ENCODE results near the gene ALDH1L1. TPM values are rescaled to one million over a fixed set of nuclear protein-coding genes. Genes with fewer than 3 reads are reported as not detected.

ALDH1L1 gene
- total and polyA plus RNA-seq, 2 of the 13 experiments (the other 11 are each of a cell fraction or from before 2014, with no cell fraction given): 11.2 to 28.7 TPM

DNA sequence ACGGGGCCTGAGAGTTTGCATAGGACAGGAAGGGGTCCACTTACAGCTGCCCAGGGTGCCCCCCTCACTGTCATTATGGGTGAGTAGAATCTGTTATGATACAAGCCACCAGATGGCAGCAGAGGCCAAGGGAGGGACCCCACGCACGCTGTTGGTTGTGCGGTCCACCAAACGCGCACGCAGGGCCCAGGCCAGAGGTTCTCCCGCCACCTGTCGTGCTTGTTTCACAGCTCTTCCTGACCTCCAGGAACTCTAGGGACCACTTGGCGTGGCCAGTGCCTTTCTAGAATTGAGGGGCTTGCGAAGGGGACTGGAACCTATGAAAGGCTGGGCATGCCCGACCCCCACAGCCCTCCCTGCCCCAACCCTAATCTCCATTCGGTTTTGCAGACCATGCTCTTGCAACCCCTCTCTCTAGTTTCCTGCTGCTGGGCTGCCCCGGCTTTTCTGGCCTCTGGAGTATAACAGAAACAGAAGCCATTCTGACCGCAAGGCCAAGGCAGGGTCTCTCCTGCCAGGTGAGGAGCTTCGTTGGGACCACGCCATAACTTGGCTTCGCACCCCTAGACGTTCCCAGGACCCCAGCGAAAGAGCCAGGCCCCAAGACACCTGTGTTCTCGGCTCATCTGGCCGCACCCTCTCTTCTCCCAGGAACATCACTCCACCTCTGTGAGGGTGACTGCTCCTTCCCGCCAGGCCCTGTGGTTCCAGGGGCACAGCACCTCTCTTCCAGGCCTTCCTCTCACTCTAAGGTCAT is 46.0 kb downstream of the ALDH1L1 start:
- Histone ChIP-seq H4K20me1 (ENCODE audit: insufficient read depth, low read length) (no peaks in the 10 kb centered on the region), H3K4me1 (ENCODE audit: insufficient read depth, low read length) (no peaks in the 10 kb centered on the region), H3K4me3 (replicated peaks in 1 of 3; ENCODE audit: insufficient read depth in 1 of 3, low read depth in 2 of 3, low read length in 3 of 3) (no peak overlapping the region), H3K27ac (ENCODE audit: extremely low read length, insufficient read depth, low read length) (no peak overlapping the region), H3K9ac (ENCODE audit: insufficient read depth, low read depth, low read length) (no peak overlapping the region), H3K27me3 (ENCODE audit: control insufficient read depth in 1 of 2, insufficient read depth in 2 of 2, low read length in 2 of 2) (no peaks in the 10 kb centered on the region), H3K9me3 (ENCODE audit: low read length) (no peaks in the 10 kb centered on the region), H3K79me2 (ENCODE audit: insufficient read depth, low read length) (no peaks in the 10 kb centered on the region), H3K4me2 (ENCODE audit: low read depth, low read length) (no peak overlapping the region), H3K36me3 (replicated peaks in 1 of 2; ENCODE audit: control insufficient read depth in 1 of 2, insufficient read depth in 2 of 2, low read length in 2 of 2) (0 out of 5 replicates have a peak, but pooled peaks cover 0 to 1% of the 10 kb centered on the region in 2 experiments), H2AFZ (ENCODE audit: low read length) (no peak overlapping the region)
- DNase-seq (ENCODE audit: low spot score) (peak; percentile 31), ATAC-seq (peak; percentile 79), FAIRE-seq (no peak)
- in situ Hi-C loops (cut with HindIII; ENCODE audit: extremely low pct_ligation_motif_present, low pct_unique_long_range_greater_than_20kb): loop anchor here (10.0 to 25.0 kb wide), 2 partner anchors 60 to 228 kb away; partner anchors contain the start of gene KLF15
- intact Hi-C loops (cut with micrococcal nuclease; ENCODE audit: unreplicated experiment): loop anchor here (1.0 kb wide), 4 partner anchors 64 to 255 kb away; no protein-coding TSS in a partner anchor
- ChIA-PET POLR2A (interaction anchor here (1.0 kb wide), 1 partner anchor 64 kb away, joined by 3 read pairs; no protein-coding TSS in a partner anchor), CTCF (ENCODE audit: low intra/inter-chr PET ratio, low total read pairs) (interaction anchor here (1.0 to 4.2 kb wide), 4 partner anchors 63 to 255 kb away, joined by 4 to 27 read pairs (median 20); no protein-coding TSS in a partner anchor)
- 83% methylated on average over 22 of the region's 23 CpGs for WGBS (ENCODE audit: low lambda C conversion rate)
- BruUV-seq (replicated peaks): no TSS peak
- TF ChIP-seq ZSCAN31 (CRISPR knock-in tag; IDR thresholded peaks at IDR 0.05; ENCODE audit: low read depth) (no peak), RAD21 (CRISPR knock-in tag; IDR thresholded peaks at IDR 0.05) (peak; percentile 94), KDM2A (CRISPR knock-in tag; IDR thresholded peaks at IDR 0.05; ENCODE audit: borderline replicate concordance, low read depth) (peak; percentile 38; the same call in 1 of the 2 replicates), POGZ (CRISPR knock-in tag; IDR thresholded peaks at IDR 0.05) (0 out of 2 replicates have a peak, but pooled peaks have one; percentile 19), SMC3 (IDR thresholded peaks at IDR 0.05; ENCODE audit: low read length) (peak; percentile 81), SALL2 (CRISPR knock-in tag; IDR thresholded peaks at IDR 0.05) (0 out of 2 replicates have a peak, but pooled peaks have one; percentile 32), ZBTB4 (CRISPR knock-in tag; IDR thresholded peaks at IDR 0.05; ENCODE audit: borderline replicate concordance) (peak; percentile 96)
- TF ChIP-seq, protein P1, sequence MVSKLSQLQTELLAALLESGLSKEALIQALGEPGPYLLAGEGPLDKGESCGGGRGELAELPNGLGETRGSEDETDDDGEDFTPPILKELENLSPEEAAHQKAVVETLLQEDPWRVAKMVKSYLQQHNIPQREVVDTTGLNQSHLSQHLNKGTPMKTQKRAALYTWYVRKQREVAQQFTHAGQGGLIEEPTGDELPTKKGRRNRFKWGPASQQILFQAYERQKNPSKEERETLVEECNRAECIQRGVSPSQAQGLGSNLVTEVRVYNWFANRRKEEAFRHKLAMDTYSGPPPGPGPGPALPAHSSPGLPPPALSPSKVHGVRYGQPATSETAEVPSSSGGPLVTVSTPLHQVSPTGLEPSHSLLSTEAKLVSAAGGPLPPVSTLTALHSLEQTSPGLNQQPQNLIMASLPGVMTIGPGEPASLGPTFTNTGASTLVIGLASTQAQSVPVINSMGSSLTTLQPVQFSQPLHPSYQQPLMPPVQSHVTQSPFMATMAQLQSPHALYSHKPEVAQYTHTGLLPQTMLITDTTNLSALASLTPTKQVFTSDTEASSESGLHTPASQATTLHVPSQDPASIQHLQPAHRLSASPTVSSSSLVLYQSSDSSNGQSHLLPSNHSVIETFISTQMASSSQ (IDR thresholded peaks at IDR 0.05; ENCODE audit: low read depth): no peak
- TF ChIP-seq, protein P1 (CRISPR knock-in tag; IDR thresholded peaks at IDR 0.05; ENCODE audit: borderline replicate concordance): no peak
- TF ChIP-seq, protein P2, sequence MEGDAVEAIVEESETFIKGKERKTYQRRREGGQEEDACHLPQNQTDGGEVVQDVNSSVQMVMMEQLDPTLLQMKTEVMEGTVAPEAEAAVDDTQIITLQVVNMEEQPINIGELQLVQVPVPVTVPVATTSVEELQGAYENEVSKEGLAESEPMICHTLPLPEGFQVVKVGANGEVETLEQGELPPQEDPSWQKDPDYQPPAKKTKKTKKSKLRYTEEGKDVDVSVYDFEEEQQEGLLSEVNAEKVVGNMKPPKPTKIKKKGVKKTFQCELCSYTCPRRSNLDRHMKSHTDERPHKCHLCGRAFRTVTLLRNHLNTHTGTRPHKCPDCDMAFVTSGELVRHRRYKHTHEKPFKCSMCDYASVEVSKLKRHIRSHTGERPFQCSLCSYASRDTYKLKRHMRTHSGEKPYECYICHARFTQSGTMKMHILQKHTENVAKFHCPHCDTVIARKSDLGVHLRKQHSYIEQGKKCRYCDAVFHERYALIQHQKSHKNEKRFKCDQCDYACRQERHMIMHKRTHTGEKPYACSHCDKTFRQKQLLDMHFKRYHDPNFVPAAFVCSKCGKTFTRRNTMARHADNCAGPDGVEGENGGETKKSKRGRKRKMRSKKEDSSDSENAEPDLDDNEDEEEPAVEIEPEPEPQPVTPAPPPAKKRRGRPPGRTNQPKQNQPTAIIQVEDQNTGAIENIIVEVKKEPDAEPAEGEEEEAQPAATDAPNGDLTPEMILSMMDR (CRISPR knock-in tag; IDR thresholded peaks at IDR 0.05): peak; percentile 92
- TF ChIP-seq, protein P3, sequence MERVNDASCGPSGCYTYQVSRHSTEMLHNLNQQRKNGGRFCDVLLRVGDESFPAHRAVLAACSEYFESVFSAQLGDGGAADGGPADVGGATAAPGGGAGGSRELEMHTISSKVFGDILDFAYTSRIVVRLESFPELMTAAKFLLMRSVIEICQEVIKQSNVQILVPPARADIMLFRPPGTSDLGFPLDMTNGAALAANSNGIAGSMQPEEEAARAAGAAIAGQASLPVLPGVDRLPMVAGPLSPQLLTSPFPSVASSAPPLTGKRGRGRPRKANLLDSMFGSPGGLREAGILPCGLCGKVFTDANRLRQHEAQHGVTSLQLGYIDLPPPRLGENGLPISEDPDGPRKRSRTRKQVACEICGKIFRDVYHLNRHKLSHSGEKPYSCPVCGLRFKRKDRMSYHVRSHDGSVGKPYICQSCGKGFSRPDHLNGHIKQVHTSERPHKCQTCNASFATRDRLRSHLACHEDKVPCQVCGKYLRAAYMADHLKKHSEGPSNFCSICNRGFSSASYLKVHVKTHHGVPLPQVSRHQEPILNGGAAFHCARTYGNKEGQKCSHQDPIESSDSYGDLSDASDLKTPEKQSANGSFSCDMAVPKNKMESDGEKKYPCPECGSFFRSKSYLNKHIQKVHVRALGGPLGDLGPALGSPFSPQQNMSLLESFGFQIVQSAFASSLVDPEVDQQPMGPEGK (CRISPR knock-in tag; IDR thresholded peaks at IDR 0.05): peak; percentile 49; the same call in 1 of the 2 replicates

Data from HepG2 (cell line).